Immature natural killer cell (primary cell): Measurements from ENCODE around the gene ROBO1. TPM values are rescaled to one million over a fixed set of nuclear protein-coding genes. Genes with fewer than 3 reads are reported as not detected.
"Not testable (repeated sequence)": the region's sequence is repeated elsewhere in the genome, so short reads cannot be mapped to it uniquely, and the experiment has no call there.

Experiments used
- DNase-seq, 3 donors: peaks; one replicate each; pipeline ENCODE4 v3.0.0; 2022; ENCODE audit warnings: mixed read lengths in 1 of 3
- H3K27ac Mint-ChIP-seq, 6 donors: one replicate each; pipeline ENCODE4 v1.8.0; 2020; ENCODE audit warnings: mixed read lengths in 6 of 6, mild to moderate bottlenecking in 5 of 6, inconsistent platforms in 4 of 6, moderate library complexity in 3 of 6
- H3K27me3 Mint-ChIP-seq, 3 donors: one replicate each; pipeline ENCODE4 v1.8.0; 2020 to 2021; ENCODE audit warnings: low read depth in 3 of 3, mild to moderate bottlenecking in 3 of 3, mixed read lengths in 3 of 3, moderate library complexity in 3 of 3, inconsistent platforms in 1 of 3
- H3K36me3 Mint-ChIP-seq, 3 donors: one replicate each; pipeline ENCODE4 v1.8.0; 2020; ENCODE audit warnings: mixed read lengths in 3 of 3, inconsistent platforms in 2 of 3, mild to moderate bottlenecking in 2 of 3
- H3K4me1 Mint-ChIP-seq, 2 donors: one replicate each; pipeline ENCODE4 v1.8.0; 2020; ENCODE audit warnings: inconsistent platforms in 2 of 2, mild to moderate bottlenecking in 2 of 2, mixed read lengths in 2 of 2, moderate library complexity in 1 of 2
- H3K4me3 Mint-ChIP-seq, 5 donors: one replicate each; pipeline ENCODE4 v1.8.0; 2020; ENCODE audit warnings: mild to moderate bottlenecking in 5 of 5, mixed read lengths in 5 of 5, inconsistent platforms in 3 of 5, moderate library complexity in 3 of 5
- H3K9me3 Mint-ChIP-seq, 6 donors: one replicate each; pipeline ENCODE4 v1.8.0; 2020; ENCODE audit warnings: mild to moderate bottlenecking in 6 of 6, mixed read lengths in 6 of 6, inconsistent platforms in 4 of 6, moderate library complexity in 3 of 6
- polyA plus RNA-seq, 3 donors: library from polyadenylated mRNA; unstranded; fragments of 300-500 nt; fragmentation: Illumina TruSeq; gene quantifications; one replicate each; pipeline ENCODE4 v1.2.3, GENCODE V29; 2021

Gene ROBO1
- polyA plus RNA-seq, 3 donors from 2014 or later = 0.63 TPM; not detected in 2

DNA sequence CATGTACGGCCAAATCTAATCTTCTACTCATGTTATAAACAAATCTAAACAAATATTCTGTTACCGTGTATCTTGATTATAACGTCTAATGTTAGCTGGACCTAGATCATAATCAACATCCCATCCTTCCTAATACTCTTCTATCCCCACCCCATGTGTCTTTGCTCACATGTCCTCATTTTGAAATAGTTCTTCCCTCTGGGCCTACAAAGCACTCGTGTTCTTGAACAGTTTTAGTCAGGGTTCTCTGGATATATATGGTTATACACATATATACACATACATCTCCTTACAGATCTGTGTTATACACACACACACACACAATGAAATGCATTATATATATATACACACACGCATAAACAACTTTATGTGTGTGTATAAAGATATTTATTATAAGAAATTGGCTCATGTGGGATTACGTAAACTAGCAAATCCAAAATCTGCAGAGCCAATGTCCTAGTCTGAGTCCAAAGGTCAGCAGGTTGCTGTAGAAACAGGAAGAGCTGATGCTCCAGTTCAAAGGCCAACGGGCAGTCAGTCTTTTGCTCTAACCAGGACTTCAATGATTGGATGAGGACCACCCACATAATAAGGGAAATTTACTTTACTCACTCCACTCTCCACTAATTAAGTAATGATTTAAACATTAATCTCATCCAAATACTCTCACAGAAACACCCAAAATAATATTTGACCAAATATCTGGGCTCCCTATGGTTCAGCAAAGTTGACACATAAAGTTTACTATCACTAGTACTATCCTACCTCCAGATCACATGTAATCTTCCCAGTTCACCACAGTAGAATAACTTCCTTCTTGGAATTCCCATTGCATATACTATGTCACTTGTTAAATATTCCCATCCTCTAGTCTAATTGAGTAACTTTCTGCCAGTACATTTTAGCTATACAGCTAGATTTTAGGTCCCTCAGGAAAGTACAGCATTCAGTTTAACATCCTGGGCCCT lies 450.0 kb downstream of the ROBO1 start:
- H3K36me3 Mint-ChIP-seq = no peaks in the 10 kb centered on the region
- peaks cover 0 to 3% (median 0%) of the 10 kb centered on the region in 3 donors for H3K27me3 Mint-ChIP-seq
- no peak for DNase-seq
- H3K27ac Mint-ChIP-seq = no peak overlapping the region
- H3K4me1 Mint-ChIP-seq = no peaks in the 10 kb centered on the region
- no peak overlapping the region for H3K4me3 Mint-ChIP-seq
- peaks cover 9 to 23% (median 16%) of the 10 kb centered on the region in 6 donors for H3K9me3 Mint-ChIP-seq

DNA sequence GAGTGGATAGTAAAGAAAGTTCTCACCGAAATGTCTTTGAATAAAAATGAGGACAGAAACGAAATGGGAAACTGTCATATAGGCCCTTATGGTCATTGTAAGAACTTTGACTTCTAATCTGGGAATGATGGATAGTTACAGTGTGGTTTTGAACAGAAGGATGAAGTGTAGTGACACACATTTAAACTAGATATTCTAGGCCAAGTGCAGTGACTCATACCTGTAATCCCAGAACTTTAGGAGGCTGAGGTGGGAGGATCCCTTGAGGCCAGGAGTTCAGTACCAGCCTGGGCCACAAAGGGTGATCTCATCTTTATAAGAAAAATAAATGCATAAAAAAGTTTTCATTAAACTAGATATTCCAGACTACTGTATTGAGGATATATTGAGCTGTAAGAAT lies 452.8 kb downstream of the ROBO1 start:
- Mint-ChIP-seq H3K4me3 (no peak overlapping the region), H3K27me3 (peaks cover 0 to 3% (median 0%) of the 10 kb centered on the region in 3 donors)

GRCh38 chr3:79314544-79314943 lies 453.3 kb downstream of the ROBO1 start:
- Mint-ChIP-seq H3K27ac (no peak overlapping the region), H3K4me3 (no peak overlapping the region), H3K9me3 (peaks cover 9 to 34% (median 18%) of the 10 kb centered on the region in 6 donors), H3K4me1 (no peaks in the 10 kb centered on the region), H3K27me3 (peaks cover 0 to 3% (median 0%) of the 10 kb centered on the region in 3 donors), H3K36me3 (no peaks in the 10 kb centered on the region)
- no peak for DNase-seq

More for the DNA sequence above, 452.8 kb downstream of the ROBO1 start:
- H3K27ac Mint-ChIP-seq = no peak overlapping the region
- DNase-seq = no peak
- H3K4me1 Mint-ChIP-seq = no peaks in the 10 kb centered on the region
- peaks cover 9 to 34% (median 19%) of the 10 kb centered on the region in 6 donors for H3K9me3 Mint-ChIP-seq
- H3K36me3 Mint-ChIP-seq = no peaks in the 10 kb centered on the region

DNA sequence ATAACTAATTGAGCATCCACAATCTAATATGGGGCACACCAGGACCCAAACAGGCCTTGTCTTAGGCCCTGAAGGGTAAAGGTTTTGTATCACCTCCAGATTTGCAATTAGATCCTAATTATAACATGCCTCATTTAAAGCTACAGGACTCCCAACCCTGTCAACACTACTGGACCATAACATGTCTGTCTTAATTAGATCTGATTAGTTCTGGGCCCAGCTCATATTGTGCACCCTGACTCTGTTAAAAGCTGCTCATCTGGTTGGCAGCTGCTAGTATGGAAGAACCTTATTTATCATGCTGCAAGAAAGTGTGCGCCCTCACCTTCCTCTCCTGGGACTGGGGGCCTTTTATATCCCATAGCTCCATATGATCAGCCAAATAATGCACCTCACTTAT lies 457.8 kb downstream of the ROBO1 start:
- Mint-ChIP-seq H3K27me3 (peaks cover 0 to 1% (median 0%) of the 10 kb centered on the region in 3 donors), H3K27ac (no peak overlapping the region), H3K4me1 (no peaks in the 10 kb centered on the region), H3K4me3 (no peak overlapping the region), H3K36me3 (no peaks in the 10 kb centered on the region), H3K9me3 (peaks cover 3 to 31% (median 13%) of the 10 kb centered on the region in 6 donors)
- no peak for DNase-seq

DNA sequence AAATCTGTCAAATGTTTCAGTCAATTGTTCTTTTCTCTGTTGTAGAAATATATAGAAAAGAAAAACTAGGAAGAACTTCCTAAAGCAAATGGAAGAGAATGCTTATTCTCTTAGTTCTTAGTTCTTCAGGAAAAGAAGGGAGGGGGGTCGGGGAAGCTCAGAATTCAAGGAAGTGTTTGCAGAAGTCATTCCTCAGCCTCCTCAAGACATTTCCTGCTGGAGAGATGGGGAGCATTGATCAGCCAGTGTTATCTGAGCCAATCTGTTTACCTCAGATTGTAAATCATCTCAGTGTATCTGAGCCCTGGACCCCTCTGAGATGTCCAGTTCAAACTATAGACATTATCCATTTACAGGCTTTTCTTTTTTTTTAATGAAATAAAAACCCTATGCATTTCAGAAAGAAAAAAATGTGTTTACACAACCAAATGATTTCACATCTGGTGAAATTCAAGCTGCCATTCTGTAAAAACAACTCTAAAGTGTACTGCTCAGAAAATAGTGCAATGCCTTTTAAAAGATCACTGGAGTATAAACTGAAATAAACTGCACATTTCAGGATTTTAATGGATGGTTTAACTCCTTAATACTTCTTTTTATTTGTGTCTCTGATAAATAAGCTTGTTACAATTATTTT lies 460.7 kb downstream of the ROBO1 start:
- Mint-ChIP-seq H3K27me3 (peaks cover 0 to 1% (median 0%) of the 10 kb centered on the region in 3 donors), H3K27ac (no peak overlapping the region), H3K4me3 (no peak overlapping the region), H3K9me3 (peaks cover 3 to 44% (median 13%) of the 10 kb centered on the region in 6 donors), H3K4me1 (no peaks in the 10 kb centered on the region), H3K36me3 (no peaks in the 10 kb centered on the region)
- no peak for DNase-seq

GRCh38 chr3:79299949-79300635 lies 467.7 kb downstream of the ROBO1 start:
- not testable (repeated sequence) for H3K4me3 Mint-ChIP-seq, H3K36me3 Mint-ChIP-seq, H3K27ac Mint-ChIP-seq, H3K27me3 Mint-ChIP-seq, H3K4me1 Mint-ChIP-seq, DNase-seq
- H3K9me3 Mint-ChIP-seq = peaks cover 8 to 46% (median 23%) of the 10 kb centered on the region in 6 donors

- DNase-seq = no peak
- Mint-ChIP-seq H3K27ac (no peak overlapping the region), H3K27me3 (no peaks in the 10 kb centered on the region), H3K4me3 (no peak overlapping the region), H3K9me3 (peaks cover 17 to 43% (median 34%) of the 10 kb centered on the region in 6 donors), H3K36me3 (peaks cover 0 to 5% (median 0%) of the 10 kb centered on the region in 3 donors), H3K4me1 (no peaks in the 10 kb centered on the region)
These were observed 470.4 kb downstream of the ROBO1 start for GRCh38 chr3:79297245-79297960.

DNA sequence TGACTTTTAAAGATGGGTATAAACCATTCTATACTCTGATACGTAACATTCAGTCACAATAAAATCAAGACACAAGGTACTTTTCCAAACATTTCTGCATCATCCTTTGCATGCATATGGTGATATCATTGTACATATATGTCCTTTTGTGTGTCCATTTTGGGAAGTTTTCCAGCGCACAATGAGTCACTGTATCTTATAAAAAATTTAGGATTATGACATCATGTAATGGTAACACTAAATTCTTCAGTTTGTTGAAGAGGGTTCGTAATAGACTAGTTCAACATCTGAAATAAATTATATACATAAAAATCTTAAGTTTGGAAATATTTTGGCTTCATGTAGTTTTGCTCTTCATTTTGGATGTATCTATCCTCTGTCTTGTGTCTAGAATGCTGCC lies 480.9 kb downstream of the ROBO1 start:
- H3K4me1 Mint-ChIP-seq = no peaks in the 10 kb centered on the region

GRCh38 chr3:79285871-79286270 lies 481.9 kb downstream of the ROBO1 start:
- Mint-ChIP-seq H3K9me3 (peaks cover 12 to 50% (median 16%) of the 10 kb centered on the region in 6 donors), H3K4me1 (no peaks in the 10 kb centered on the region), H3K36me3 (peaks cover 0 to 3% (median 0%) of the 10 kb centered on the region in 3 donors), H3K27me3 (no peaks in the 10 kb centered on the region), H3K27ac (no peak overlapping the region), H3K4me3 (no peak overlapping the region)
- DNase-seq = no peak

More for the DNA sequence above, 480.9 kb downstream of the ROBO1 start:
- peaks cover 12 to 55% (median 25%) of the 10 kb centered on the region in 6 donors for H3K9me3 Mint-ChIP-seq
- H3K27ac Mint-ChIP-seq = no peak overlapping the region
- H3K27me3 Mint-ChIP-seq = no peaks in the 10 kb centered on the region
- no peak for DNase-seq
- H3K4me3 Mint-ChIP-seq = no peak overlapping the region
- peaks cover 0 to 3% (median 0%) of the 10 kb centered on the region in 3 donors for H3K36me3 Mint-ChIP-seq

DNA sequence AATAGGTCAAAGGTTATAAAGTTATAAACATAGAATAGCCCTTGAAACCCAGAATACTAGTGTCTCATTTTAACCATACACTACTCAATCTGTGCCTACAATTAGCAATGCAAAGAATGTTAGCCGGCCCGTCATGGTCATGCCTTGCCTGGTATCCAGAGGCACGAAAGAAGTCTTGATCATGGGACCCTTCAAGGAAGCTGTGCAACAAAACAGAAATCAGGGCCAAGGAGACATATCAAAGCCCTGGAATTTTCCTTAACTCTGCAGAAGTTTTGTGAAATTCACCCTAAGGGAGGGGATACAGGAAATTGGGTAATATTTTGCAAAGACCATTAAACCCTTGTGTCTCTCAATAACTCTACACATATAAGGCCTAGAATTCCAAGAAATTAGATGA lies 482.4 kb downstream of the ROBO1 start:
- Mint-ChIP-seq H3K9me3 (peaks cover 8 to 45% (median 14%) of the 10 kb centered on the region in 6 donors), H3K27ac (no peak overlapping the region), H3K4me1 (no peaks in the 10 kb centered on the region), H3K27me3 (no peaks in the 10 kb centered on the region), H3K36me3 (peaks cover 0 to 3% (median 0%) of the 10 kb centered on the region in 3 donors), H3K4me3 (no peak overlapping the region)
- DNase-seq = no peak

DNA sequence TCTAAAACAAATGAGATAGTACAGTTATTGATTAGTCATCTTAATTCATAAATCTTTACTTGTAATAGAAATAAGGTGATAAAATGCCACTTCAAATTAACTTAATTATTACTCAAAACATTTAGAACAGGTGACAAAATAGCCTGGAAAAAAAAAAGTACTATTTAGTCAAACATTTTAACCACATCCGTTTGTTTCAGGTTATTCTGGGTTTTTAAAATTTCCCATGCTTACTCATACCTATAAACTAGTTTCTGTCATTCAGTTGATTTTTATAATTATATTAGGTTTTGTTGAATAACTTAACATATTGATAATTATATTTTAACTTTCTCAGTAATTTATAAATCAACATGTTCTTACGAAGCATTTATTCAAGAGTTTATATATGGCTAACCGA lies 483.0 kb downstream of the ROBO1 start:
- H3K4me1 Mint-ChIP-seq = no peaks in the 10 kb centered on the region
- peaks cover 0 to 3% (median 0%) of the 10 kb centered on the region in 3 donors for H3K36me3 Mint-ChIP-seq
- peaks cover 6 to 44% (median 14%) of the 10 kb centered on the region in 6 donors for H3K9me3 Mint-ChIP-seq
- no peak overlapping the region for H3K4me3 Mint-ChIP-seq
- no peak for DNase-seq
- no peak overlapping the region for H3K27ac Mint-ChIP-seq
- no peaks in the 10 kb centered on the region for H3K27me3 Mint-ChIP-seq

DNA sequence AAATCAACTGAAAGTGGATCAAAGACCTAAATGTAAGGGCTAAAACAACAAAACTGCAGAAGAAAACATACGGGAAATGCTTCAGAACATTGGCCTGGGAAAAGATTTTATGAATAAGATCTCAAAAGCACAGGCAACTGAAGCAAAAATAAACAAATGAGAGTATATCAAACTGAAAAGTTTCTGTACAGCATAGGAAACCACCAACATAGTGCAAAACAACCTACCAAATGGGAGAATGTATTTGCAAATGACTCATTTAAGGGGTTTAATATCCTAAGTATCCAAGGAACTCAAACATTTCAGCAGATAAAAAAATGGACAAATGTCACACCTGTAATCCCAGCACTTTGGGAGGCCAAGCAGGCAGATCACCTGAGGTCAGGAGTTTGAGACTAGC lies 489.1 kb downstream of the ROBO1 start:
- Mint-ChIP-seq H3K27me3 (no peaks in the 10 kb centered on the region), H3K27ac (no peak overlapping the region), H3K9me3 (peaks cover 10 to 64% (median 28%) of the 10 kb centered on the region in 6 donors), H3K4me1 (no peaks in the 10 kb centered on the region), H3K4me3 (no peak overlapping the region), H3K36me3 (peaks cover 0 to 4% (median 3%) of the 10 kb centered on the region in 3 donors)
- DNase-seq = no peak

DNA sequence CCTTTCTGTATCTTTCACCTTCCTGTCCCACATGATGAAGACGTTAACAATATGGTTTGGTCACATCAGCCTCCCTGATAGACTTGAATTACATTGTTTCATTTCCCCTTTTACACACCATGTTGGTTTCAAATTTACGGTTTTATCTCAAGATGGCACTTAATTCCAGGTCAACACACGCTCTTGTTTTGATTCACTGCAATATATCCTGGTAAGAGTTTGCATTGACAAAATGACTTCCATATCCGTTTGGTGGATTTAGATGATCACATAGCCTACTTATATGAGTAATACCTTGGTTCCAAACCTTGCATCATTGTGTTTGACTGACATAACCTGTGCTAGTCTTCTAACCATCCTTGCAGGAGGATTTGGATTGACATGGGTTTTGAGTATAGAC lies 499.4 kb downstream of the ROBO1 start:
- Mint-ChIP-seq H3K36me3 (no peaks in the 10 kb centered on the region), H3K27me3 (no peaks in the 10 kb centered on the region), H3K4me1 (no peaks in the 10 kb centered on the region), H3K4me3 (no peak overlapping the region), H3K27ac (no peak overlapping the region), H3K9me3 (peaks cover 9 to 51% (median 19%) of the 10 kb centered on the region in 6 donors)
- no peak for DNase-seq
